Neural progenitor cell (in vitro differentiated cells): ENCODE measurements around the gene PLA2G3.

Source experiments
- EZH2 ChIP-seq: fragments of 200-600 bp; sonication (generic); IDR thresholded peaks from 2 replicates; pipeline ENCODE4 v1.6.1; 2017; ENCODE audit warnings: antibody characterized with exemption, mild to moderate bottlenecking, moderate library complexity
- EZH2phosphoT487 ChIP-seq: fragments of 200-600 bp; sonication (generic); IDR thresholded peaks from 2 replicates; pipeline ENCODE4 v1.6.1; 2017; ENCODE audit warnings: antibody characterized with exemption
- TF ChIP-seq, protein P1 (sequence below): fragments of 200-600 bp; sonication (generic); IDR thresholded peaks from 2 replicates; pipeline ENCODE4 v1.5.1; 2017; ENCODE audit warnings: antibody characterized with exemption, mild to moderate bottlenecking

DNA sequence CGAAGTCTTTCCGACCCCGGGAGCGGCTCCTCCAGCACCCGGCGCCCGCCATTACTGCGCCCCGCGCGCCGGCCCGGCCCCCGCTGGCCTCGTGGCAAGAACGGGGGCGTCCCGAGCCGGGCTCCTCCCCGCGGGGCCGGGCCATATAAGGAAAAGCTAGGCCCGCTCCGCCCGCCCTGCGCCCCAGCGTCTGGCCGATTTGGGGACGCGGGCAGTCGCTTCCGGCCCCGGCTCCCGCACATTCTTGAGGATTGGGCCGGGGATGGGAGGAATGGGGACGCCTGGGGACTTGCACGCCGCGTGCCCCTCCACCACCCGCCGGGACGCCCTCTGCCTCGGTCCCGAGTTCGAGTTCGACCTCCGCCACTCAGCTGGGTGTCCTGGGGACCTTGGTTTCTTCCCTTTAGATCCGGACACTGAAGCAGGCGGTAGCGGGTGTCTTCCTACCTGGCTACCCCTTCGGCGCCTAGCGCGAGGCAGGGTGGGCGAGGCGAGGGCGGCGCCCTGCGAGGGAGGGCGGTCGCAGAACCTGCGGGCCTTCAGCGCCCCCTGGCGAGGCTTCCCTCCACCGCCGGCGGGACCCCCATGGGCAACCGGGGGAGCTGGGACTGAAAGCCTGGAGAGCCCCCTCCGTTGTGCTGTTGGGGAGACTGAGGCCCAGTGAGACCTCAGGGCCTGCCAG lies 55.4 kb downstream of the PLA2G3 start:
- TF ChIP-seq, protein P1, sequence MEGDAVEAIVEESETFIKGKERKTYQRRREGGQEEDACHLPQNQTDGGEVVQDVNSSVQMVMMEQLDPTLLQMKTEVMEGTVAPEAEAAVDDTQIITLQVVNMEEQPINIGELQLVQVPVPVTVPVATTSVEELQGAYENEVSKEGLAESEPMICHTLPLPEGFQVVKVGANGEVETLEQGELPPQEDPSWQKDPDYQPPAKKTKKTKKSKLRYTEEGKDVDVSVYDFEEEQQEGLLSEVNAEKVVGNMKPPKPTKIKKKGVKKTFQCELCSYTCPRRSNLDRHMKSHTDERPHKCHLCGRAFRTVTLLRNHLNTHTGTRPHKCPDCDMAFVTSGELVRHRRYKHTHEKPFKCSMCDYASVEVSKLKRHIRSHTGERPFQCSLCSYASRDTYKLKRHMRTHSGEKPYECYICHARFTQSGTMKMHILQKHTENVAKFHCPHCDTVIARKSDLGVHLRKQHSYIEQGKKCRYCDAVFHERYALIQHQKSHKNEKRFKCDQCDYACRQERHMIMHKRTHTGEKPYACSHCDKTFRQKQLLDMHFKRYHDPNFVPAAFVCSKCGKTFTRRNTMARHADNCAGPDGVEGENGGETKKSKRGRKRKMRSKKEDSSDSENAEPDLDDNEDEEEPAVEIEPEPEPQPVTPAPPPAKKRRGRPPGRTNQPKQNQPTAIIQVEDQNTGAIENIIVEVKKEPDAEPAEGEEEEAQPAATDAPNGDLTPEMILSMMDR = peak; percentile 83
- TF ChIP-seq EZH2 (no peak), EZH2phosphoT487 (no peak)
